ENCODE results near the gene SMAP2. TPM values are rescaled to one million over a fixed set of nuclear protein-coding genes. Genes with fewer than 3 reads are reported as not detected.
A peak's percentile ranks its signal among the peaks of the same experiment; 100 is the strongest.

SMAP2 gene
- total and polyA plus RNA-seq, 8 donors = 7.2 to 26.1 (median 12.3) TPM

DNA sequence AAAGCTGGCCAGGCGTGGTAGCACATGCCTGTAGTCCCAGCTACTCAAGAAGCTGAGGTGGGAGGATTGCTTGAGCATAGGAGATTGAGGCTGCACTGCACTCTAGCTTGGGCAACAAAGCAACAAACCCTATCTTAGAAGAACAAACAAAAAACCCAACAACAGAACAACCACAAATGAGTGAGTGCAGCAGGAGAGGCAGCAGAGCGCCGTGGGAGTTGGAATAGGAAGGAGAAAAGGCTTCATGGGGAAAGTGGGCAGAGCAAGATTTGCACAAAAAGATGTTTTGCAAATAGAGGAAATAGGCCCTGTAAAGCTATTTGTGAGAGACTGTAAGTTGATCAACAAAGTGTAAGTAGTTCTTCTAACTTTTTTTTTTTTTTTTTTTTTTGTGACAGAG is 19.6 kb downstream of the SMAP2 start:
- H3K4me1 ChIP-seq = peaks cover 23 to 40% (median 31%) of the 10 kb centered on the region in 3 donors
- ATAC-seq (peak in 1 of 4 donors; percentile 12), FAIRE-seq (no peak)

DNA sequence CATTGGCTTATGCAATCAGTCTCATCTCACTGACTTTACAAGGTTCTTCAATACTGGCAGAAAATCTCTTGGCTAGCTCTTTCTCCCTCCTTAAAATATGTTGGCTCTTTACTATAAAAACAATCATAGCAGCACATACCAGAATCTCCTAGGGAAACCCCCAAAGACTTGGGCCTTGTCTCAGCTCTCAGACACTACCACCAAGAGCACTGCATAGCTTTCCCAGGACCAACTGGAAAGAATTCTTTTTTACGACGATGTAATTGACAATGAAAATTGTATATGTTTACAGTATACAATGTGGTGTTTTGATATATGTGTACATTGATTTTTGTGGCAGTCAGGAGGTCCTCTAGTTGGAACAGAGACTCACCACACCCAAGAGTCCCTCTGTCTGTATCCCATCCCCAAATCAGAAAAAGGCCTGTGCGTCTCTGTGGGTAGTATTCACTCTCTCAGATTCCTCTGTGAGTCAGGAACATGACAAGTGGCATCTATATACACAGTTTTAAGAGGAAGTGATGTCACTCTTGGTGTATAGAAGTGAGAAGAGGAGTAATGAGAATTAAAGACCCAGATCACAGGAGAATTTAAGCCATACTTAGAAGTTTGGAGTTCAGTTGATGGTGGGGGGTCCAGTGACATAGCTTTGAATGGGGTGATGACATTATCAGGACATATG is 21.1 kb downstream of the SMAP2 start:
- Histone ChIP-seq H3K36me3 (no peaks in the 10 kb centered on the region), H3K27me3 (no peaks in the 10 kb centered on the region), H3K4me1 (peaks cover 23 to 39% (median 31%) of the 10 kb centered on the region in 3 donors), H3K27ac (peak overlapping the region in 2 of 4 donors; percentile 15 to 19), H3K4me3 (no peak overlapping the region), H3K9me3 (no peaks in the 10 kb centered on the region)
- ATAC-seq (peak in 2 of 4 donors; percentile 19 to 36), DNase-seq (no peak), FAIRE-seq (no peak)
- TF ChIP-seq, protein P1, sequence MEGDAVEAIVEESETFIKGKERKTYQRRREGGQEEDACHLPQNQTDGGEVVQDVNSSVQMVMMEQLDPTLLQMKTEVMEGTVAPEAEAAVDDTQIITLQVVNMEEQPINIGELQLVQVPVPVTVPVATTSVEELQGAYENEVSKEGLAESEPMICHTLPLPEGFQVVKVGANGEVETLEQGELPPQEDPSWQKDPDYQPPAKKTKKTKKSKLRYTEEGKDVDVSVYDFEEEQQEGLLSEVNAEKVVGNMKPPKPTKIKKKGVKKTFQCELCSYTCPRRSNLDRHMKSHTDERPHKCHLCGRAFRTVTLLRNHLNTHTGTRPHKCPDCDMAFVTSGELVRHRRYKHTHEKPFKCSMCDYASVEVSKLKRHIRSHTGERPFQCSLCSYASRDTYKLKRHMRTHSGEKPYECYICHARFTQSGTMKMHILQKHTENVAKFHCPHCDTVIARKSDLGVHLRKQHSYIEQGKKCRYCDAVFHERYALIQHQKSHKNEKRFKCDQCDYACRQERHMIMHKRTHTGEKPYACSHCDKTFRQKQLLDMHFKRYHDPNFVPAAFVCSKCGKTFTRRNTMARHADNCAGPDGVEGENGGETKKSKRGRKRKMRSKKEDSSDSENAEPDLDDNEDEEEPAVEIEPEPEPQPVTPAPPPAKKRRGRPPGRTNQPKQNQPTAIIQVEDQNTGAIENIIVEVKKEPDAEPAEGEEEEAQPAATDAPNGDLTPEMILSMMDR (IDR thresholded peaks at IDR 0.05) = no peak
- WGBS, 2 donors = 86 to 87% methylated on average over 3 of the region's 3 CpGs
- intact Hi-C loops (cut with DNase I) = no loop called here

More for the DNA sequence above, 19.6 kb downstream of the SMAP2 start:
- Histone ChIP-seq H3K9me3 (no peaks in the 10 kb centered on the region), H3K27ac (peak overlapping the region in 1 of 4 donors; percentile 9), H3K4me3 (no peak overlapping the region), H3K27me3 (no peaks in the 10 kb centered on the region), H3K36me3 (no peaks in the 10 kb centered on the region)
- TF ChIP-seq, protein P1 (IDR thresholded peaks at IDR 0.05) = no peak
- DNase-seq = no peak
- whole genome bisulfite sequencing, 2 donors = 93 to 97% methylated on average over 3 of the region's 3 CpGs
- intact Hi-C loops (cut with DNase I) = no loop called here

DNA sequence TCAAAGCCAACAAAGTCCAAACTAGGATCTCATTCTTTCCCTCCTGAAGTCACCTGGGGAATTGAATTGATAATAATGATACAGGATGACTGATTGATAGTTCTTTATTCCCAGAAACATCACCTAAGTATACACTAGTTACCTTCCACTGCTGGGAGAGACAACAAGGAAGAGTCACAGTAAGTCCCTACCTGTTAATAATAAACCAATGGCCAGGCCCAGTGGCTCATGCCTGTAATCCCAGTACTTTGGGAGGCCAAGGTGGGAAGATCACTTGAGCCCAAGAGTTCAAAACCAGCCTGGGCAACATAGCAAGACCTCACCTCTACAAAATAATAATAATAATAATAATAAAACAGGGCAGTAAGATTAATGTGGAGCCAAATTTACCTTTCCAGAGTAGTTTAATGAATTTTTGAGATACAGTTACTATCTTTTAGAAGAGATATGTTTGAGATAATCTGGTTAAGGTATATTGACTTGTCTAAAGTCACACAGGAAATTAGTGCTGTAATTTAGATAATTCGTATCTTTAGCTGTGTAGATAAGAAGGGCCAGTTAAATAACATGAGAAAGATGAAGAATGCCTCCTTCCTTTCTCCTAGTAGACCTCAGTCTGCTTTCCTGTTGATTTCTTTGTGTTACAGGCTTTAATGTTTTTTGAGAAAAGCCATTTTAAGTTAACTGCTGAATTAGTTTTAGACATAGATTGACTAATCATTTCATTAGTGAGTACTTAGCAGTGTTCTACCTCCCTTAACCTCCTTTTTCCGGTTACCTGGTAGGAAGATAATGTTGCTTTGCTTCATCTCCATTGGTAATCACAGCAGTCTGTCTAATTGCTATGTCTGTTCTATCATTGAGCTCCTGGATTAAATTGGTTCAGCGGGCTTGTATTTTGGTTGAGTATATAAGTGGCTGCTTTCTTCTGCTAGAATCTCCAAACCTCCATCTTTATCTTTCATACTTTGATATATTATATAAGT is 22.0 kb downstream of the SMAP2 start:
- WGBS, 2 donors = 74 to 78% methylated on average over 3 of the region's 3 CpGs
- H3K36me3 ChIP-seq = no peaks in the 10 kb centered on the region
- DNase-seq (no peak), FAIRE-seq (no peak), ATAC-seq (peak in 1 of 4 donors; percentile 23)
- H3K27ac ChIP-seq = peak overlapping the region in 1 of 4 donors; percentile 15
- intact Hi-C loops (cut with DNase I) = no loop called here
- H3K4me3 ChIP-seq = no peak overlapping the region
- TF ChIP-seq, protein P1 (IDR thresholded peaks at IDR 0.05) = no peak
- H3K4me1 ChIP-seq = peaks cover 19 to 37% (median 25%) of the 10 kb centered on the region in 3 donors
- no peaks in the 10 kb centered on the region for H3K27me3 ChIP-seq
- H3K9me3 ChIP-seq = no peaks in the 10 kb centered on the region

DNA sequence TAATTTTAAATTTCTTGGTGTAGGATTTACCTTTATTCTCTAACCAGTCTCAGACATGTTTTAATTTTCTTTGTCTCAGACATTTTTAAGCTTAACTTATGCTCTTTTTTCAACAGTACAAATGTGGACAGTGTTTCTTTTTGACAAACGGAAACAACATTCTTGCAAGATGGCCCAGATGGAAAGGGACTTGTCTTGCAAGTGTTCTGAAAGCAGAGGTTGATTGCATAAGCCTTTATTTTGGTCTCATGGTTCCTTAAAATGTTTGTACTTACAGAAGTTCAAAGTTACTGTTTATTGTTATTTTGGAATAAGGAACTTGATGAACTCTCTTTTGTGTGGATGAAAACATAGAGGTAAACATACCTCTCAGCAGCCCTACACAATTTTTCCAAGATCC is 22.9 kb downstream of the SMAP2 start:
- Histone ChIP-seq H3K27me3 (no peaks in the 10 kb centered on the region), H3K9me3 (no peaks in the 10 kb centered on the region), H3K36me3 (no peaks in the 10 kb centered on the region), H3K4me3 (no peak overlapping the region), H3K27ac (peak overlapping the region in 2 of 4 donors; percentile 6 to 15), H3K4me1 (peaks cover 11 to 28% (median 19%) of the 10 kb centered on the region in 3 donors)
- DNase-seq (no peak), FAIRE-seq (no peak), ATAC-seq (peak in 2 of 4 donors; percentile 13 to 22)
- TF ChIP-seq, protein P1 (IDR thresholded peaks at IDR 0.05) = no peak
- WGBS, 2 donors = 82 to 84% methylated on average over 1 of the region's 1 CpG
- intact Hi-C loops (cut with DNase I) = no loop called here
